Naive thymus-derived CD4-positive, alpha-beta T cell (primary cell): ENCODE measurements around the gene SKIL. TPM values are rescaled to one million over a fixed set of nuclear protein-coding genes. Genes with fewer than 3 reads are reported as not detected.

ENCODE experiments used
- ATAC-seq: fragments of 150-1000 bp; cut with Tn5 transposase; 2 replicates; pipeline ENCODE4 v1.10.0; 2021; ENCODE audit warnings: mild to moderate bottlenecking, moderate library complexity
- CTCF ChIA-PET: fragments of 350-600 bp; sonication (Branson Sonifier 250); formaldehyde crosslinking; loops from one replicate; lab custom pipeline; 2021; ENCODE audit warnings: antibody characterized with exemption; lab: Charles Lee
- POLR2A ChIA-PET: fragments of 350-600 bp; sonication (Branson Sonifier 250); formaldehyde crosslinking; loops from one replicate; lab custom pipeline; 2021; ENCODE audit warnings: antibody characterized with exemption, inconsistent platforms; lab: Charles Lee
- DNase-seq, 9 donors: peaks; one replicate each; pipeline versions ENCODE4 v3.0.0 to v3.0.0-alpha.2; 2020 to 2022; ENCODE audit warnings: mixed read lengths in 1 of 9
- H3K27ac ChIP-seq: one replicate; pipeline ENCODE4 v1.7.0; 2013; ENCODE audit warnings: mild to moderate bottlenecking, low read depth, low read length, moderate library complexity
- H3K27me3 ChIP-seq, 2 donors: one replicate each; pipeline ENCODE4 v1.7.0; 2013; ENCODE audit warnings: low read length in 2 of 2, mild to moderate bottlenecking in 2 of 2, moderate library complexity in 2 of 2; ENCODE audit not compliant: control insufficient read depth in 2 of 2, insufficient read depth in 2 of 2
- H3K36me3 ChIP-seq, 3 experiments: 1 replicate in 2 of 3; 2 replicates in 1 of 3; pipeline ENCODE4 v1.7.0; 2013; ENCODE audit warnings: low read length in 3 of 3, mild to moderate bottlenecking in 3 of 3, moderate library complexity in 1 of 3; ENCODE audit not compliant: insufficient read depth in 3 of 3, control insufficient read depth in 2 of 3
- H3K4me1 ChIP-seq, 2 donors: one replicate each; pipeline ENCODE4 v1.7.0; 2013; ENCODE audit warnings: low read length in 2 of 2, mild to moderate bottlenecking in 2 of 2, moderate library complexity in 1 of 2; ENCODE audit not compliant: control insufficient read depth in 2 of 2, insufficient read depth in 2 of 2
- H3K4me3 ChIP-seq: 2 replicates; pipeline ENCODE4 v1.7.0; 2013; ENCODE audit warnings: mild to moderate bottlenecking, low read length
- H3K9me3 ChIP-seq, 3 experiments: 1 replicate in 2 of 3; 2 replicates in 1 of 3; pipeline ENCODE4 v1.7.0; 2013; ENCODE audit warnings: low read length in 3 of 3; ENCODE audit not compliant: control insufficient read depth in 2 of 3
- H3K27ac Mint-ChIP-seq, 9 donors: one replicate each; pipeline ENCODE4 v1.8.0; 2020 to 2022; ENCODE audit warnings: mixed read lengths in 9 of 9, mild to moderate bottlenecking in 8 of 9, moderate library complexity in 5 of 9, inconsistent platforms in 2 of 9
- H3K27me3 Mint-ChIP-seq, 5 donors: one replicate each; pipeline ENCODE4 v1.8.0; 2021 to 2022; ENCODE audit warnings: mixed read lengths in 5 of 5, mild to moderate bottlenecking in 1 of 5
- H3K36me3 Mint-ChIP-seq, 5 donors: one replicate each; pipeline ENCODE4 v1.8.0; 2020 to 2022; ENCODE audit warnings: mixed read lengths in 5 of 5, mild to moderate bottlenecking in 3 of 5, inconsistent platforms in 1 of 5
- H3K4me1 Mint-ChIP-seq, 7 donors: one replicate each; pipeline ENCODE4 v1.8.0; 2020 to 2022; ENCODE audit warnings: mixed read lengths in 7 of 7, mild to moderate bottlenecking in 3 of 7, inconsistent platforms in 1 of 7
- H3K4me3 Mint-ChIP-seq, 10 donors: one replicate each; pipeline ENCODE4 v1.8.0; 2020 to 2022; ENCODE audit warnings: mild to moderate bottlenecking in 10 of 10, mixed read lengths in 10 of 10, moderate library complexity in 6 of 10, inconsistent platforms in 2 of 10
- H3K9me3 Mint-ChIP-seq, 11 donors: one replicate each; pipeline ENCODE4 v1.8.0; 2020 to 2022; ENCODE audit warnings: mixed read lengths in 11 of 11, mild to moderate bottlenecking in 4 of 11, inconsistent platforms in 1 of 11, moderate library complexity in 1 of 11
- intact Hi-C, 2 donors: fragments of 100-400 bp; cut with micrococcal nuclease; formaldehyde crosslinking; loops; one replicate each; pipeline ENCODE4 v1.15.1; 2023
- polyA plus RNA-seq, 2 donors: library from polyadenylated mRNA; unstranded; fragments of 300-500 nt; fragmentation: Illumina TruSeq; gene quantifications; one replicate each; pipeline ENCODE4 v1.2.3, GENCODE V29; 2021
- total RNA-seq, 6 experiments: library from RNA in 5 of 6; stranded (reverse) in 5 of 6; gene quantifications; 1 replicate in 5 of 6; 2 replicates in 1 of 6; pipeline ENCODE4 v1.2.3 and lab custom pipeline; 2021 to 2026

SKIL gene
- total and polyA plus RNA-seq, 7 experiments from 2014 or later = 4.7 to 80.5 (median 36.0) TPM

GRCh38 chr3:170418422-170419398, 61.2 kb downstream of the SKIL start, which contains the start of gene CLDN11:
TSS of gene CLDN11 (plus strand) at chr3:170418868. CDS start at chr3:170419067, 199 bp downstream.
- intact Hi-C loops = loop anchor here (10.0 kb wide), 4 partner anchors 546 to 1356 kb away; partner anchors contain the start of gene LRRC31 (in 1 of the 2)
- DNase-seq = no peak
- Mint-ChIP-seq H3K27ac (no peak within 1 kb of the TSS), H3K4me3 (peak within 1 kb of the TSS; percentile 75 to 88 (median 84)), H3K36me3 (peaks cover 0 to 10% (median 0%) of the 10 kb centered on the region in 5 donors), H3K27me3 (peaks cover 28 to 64% (median 32%) of the 10 kb centered on the region in 5 donors), H3K9me3 (peaks cover 0 to 3% (median 0%) of the 10 kb centered on the region in 11 donors), H3K4me1 (peaks cover 11 to 24% (median 12%) of the 10 kb centered on the region in 7 donors)
- ATAC-seq = peak; percentile 16
- H3K9me3 ChIP-seq = no peaks in the 10 kb centered on the region
- H3K27me3 ChIP-seq = peaks cover 0 to 16% of the 10 kb centered on the region in 2 donors
- no peak within 1 kb of the TSS for H3K27ac ChIP-seq
- H3K4me3 ChIP-seq = peak within 1 kb of the TSS; percentile 37
- POLR2A ChIA-PET = no interaction called here
- CTCF ChIA-PET = interaction anchor here (1.4 kb wide), 1 partner anchor 393 kb away, joined by 3 read pairs; no protein-coding TSS in a partner anchor
- H3K4me1 ChIP-seq = peaks cover 6 to 11% of the 10 kb centered on the region in 2 donors
- H3K36me3 ChIP-seq = no peaks in the 10 kb centered on the region

DNA sequence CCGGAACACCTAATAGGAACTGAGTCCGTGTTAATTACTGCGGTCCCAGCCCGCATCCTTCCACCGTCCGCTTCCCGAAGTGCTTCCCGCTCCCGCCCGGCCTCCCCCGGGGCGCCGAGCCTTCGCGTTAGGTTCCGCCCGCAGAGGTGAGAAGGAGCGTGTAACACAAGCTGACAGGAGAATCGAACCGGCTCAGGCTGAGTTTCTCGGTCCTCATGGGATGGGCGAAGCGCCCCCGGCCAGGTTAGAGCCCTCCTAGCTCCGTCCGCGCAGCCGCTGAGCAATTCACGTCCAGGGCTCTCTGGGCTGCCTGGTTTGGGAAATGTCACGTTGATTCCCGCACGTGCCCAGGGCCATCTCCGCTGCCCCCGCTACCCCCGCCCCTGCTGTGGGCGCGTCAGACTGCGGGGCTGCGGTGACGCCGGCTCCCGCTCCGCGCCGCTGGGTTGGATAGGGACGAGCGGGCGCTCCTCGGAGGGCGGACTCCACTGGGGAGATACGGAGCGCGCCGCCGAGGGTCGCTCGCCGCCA, 62.1 kb downstream of the SKIL start:
- peak overlapping the region; percentile 37 for H3K4me3 ChIP-seq
- H3K27ac ChIP-seq = no peak overlapping the region
- Mint-ChIP-seq H3K9me3 (peaks cover 0 to 3% (median 0%) of the 10 kb centered on the region in 11 donors), H3K27me3 (peaks cover 28 to 63% (median 37%) of the 10 kb centered on the region in 5 donors), H3K4me1 (peaks cover 11 to 24% (median 12%) of the 10 kb centered on the region in 7 donors), H3K27ac (no peak overlapping the region), H3K36me3 (peaks cover 0 to 16% (median 5%) of the 10 kb centered on the region in 5 donors), H3K4me3 (peak overlapping the region in 9 of 10 donors; percentile 18 to 82 (median 49))
- ChIA-PET CTCF (no interaction called here), POLR2A (no interaction called here)
- DNase-seq (peak in 1 of 9 donors; percentile 1), ATAC-seq (no peak)
- H3K27me3 ChIP-seq = peaks cover 0 to 16% of the 10 kb centered on the region in 2 donors
- H3K4me1 ChIP-seq = peaks cover 6 to 11% of the 10 kb centered on the region in 2 donors
- H3K9me3 ChIP-seq = no peaks in the 10 kb centered on the region
- no peaks in the 10 kb centered on the region for H3K36me3 ChIP-seq
- intact Hi-C loops = loop anchor here (10.0 kb wide), 4 partner anchors 545 to 1355 kb away; partner anchors contain the start of gene LRRC31 (in 1 of the 2)

GRCh38 chr3:170420307-170420821, 62.8 kb downstream of the SKIL start:
- ATAC-seq = no peak
- H3K27ac Mint-ChIP-seq = no peak overlapping the region
- intact Hi-C loops = no loop called here

GRCh38 chr3:170421111-170421641, 63.7 kb downstream of the SKIL start:
- ChIA-PET POLR2A (no interaction called here), CTCF (no interaction called here)
- Histone ChIP-seq H3K27ac (no peak overlapping the region), H3K36me3 (no peaks in the 10 kb centered on the region), H3K27me3 (peaks cover 0 to 16% of the 10 kb centered on the region in 2 donors), H3K4me1 (peaks cover 6 to 11% of the 10 kb centered on the region in 2 donors), H3K9me3 (no peaks in the 10 kb centered on the region), H3K4me3 (no peak overlapping the region)
- ATAC-seq (no peak), DNase-seq (no peak)
- intact Hi-C loops = no loop called here
- H3K27me3 Mint-ChIP-seq = peaks cover 28 to 56% (median 38%) of the 10 kb centered on the region in 5 donors
- H3K4me1 Mint-ChIP-seq = peaks cover 11 to 24% (median 12%) of the 10 kb centered on the region in 7 donors
- H3K36me3 Mint-ChIP-seq = peaks cover 0 to 16% (median 5%) of the 10 kb centered on the region in 5 donors
- H3K9me3 Mint-ChIP-seq = peaks cover 0 to 3% (median 0%) of the 10 kb centered on the region in 11 donors
- H3K4me3 Mint-ChIP-seq = peak overlapping the region in 1 of 10 donors; percentile 61
- H3K27ac Mint-ChIP-seq = no peak overlapping the region

More at GRCh38 chr3:170420307-170420821, 62.8 kb downstream of the SKIL start:
- Mint-ChIP-seq H3K4me1 (peaks cover 11 to 24% (median 12%) of the 10 kb centered on the region in 7 donors), H3K4me3 (peak overlapping the region in 9 of 10 donors; percentile 41 to 80 (median 61)), H3K27me3 (peaks cover 28 to 63% (median 38%) of the 10 kb centered on the region in 5 donors), H3K36me3 (peaks cover 0 to 16% (median 5%) of the 10 kb centered on the region in 5 donors), H3K9me3 (peaks cover 0 to 3% (median 0%) of the 10 kb centered on the region in 11 donors)
- POLR2A ChIA-PET = no interaction called here
- H3K9me3 ChIP-seq = no peaks in the 10 kb centered on the region
- peaks cover 6 to 11% of the 10 kb centered on the region in 2 donors for H3K4me1 ChIP-seq
- H3K36me3 ChIP-seq = no peaks in the 10 kb centered on the region
- no peak for DNase-seq
- H3K27ac ChIP-seq = no peak overlapping the region
- no peak overlapping the region for H3K4me3 ChIP-seq
- CTCF ChIA-PET = no interaction called here
- H3K27me3 ChIP-seq = peaks cover 0 to 16% of the 10 kb centered on the region in 2 donors

DNA sequence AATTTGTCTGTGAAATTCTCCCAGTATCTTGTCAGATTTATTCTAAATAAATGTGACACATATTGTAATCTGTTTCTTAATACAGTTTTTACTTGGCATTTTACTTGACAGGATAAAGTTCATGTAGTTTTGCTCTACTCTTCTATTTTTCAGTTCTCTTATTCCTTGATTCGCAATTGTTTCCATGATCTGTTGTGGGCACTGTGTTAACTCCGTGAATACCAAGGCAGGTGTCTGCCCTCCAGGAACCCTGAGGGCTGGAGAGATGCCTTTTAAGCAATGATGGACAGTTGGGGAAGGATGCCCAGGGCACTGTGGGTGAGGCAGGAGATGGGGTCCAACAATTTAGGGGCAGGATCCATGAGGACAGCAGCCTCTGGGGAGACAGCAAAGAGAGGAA, 64.2 kb downstream of the SKIL start:
- DNase-seq = no peak
- H3K9me3 Mint-ChIP-seq = peaks cover 0 to 3% (median 0%) of the 10 kb centered on the region in 11 donors
- no peaks in the 10 kb centered on the region for H3K36me3 ChIP-seq
- H3K27ac Mint-ChIP-seq = peak overlapping the region in 1 of 9 donors; percentile 54
- ATAC-seq = no peak
- peaks cover 6 to 11% of the 10 kb centered on the region in 2 donors for H3K4me1 ChIP-seq
- peaks cover 11 to 24% (median 12%) of the 10 kb centered on the region in 7 donors for H3K4me1 Mint-ChIP-seq
- H3K27ac ChIP-seq = no peak overlapping the region
- peaks cover 28 to 50% (median 38%) of the 10 kb centered on the region in 5 donors for H3K27me3 Mint-ChIP-seq
- intact Hi-C loops = no loop called here
- POLR2A ChIA-PET = no interaction called here
- peaks cover 0 to 16% of the 10 kb centered on the region in 2 donors for H3K27me3 ChIP-seq
- peaks cover 0 to 16% (median 5%) of the 10 kb centered on the region in 5 donors for H3K36me3 Mint-ChIP-seq
- no peak overlapping the region for H3K4me3 Mint-ChIP-seq
- CTCF ChIA-PET = interaction anchor here (0.6 kb wide), 1 partner anchor 250 kb away, joined by 6 read pairs; no protein-coding TSS in a partner anchor
- no peaks in the 10 kb centered on the region for H3K9me3 ChIP-seq
- H3K4me3 ChIP-seq = no peak overlapping the region
